Fibroblast of the aortic adventitia (primary cell): ENCODE data around the gene VPS54. TPM values are rescaled to one million over a fixed set of nuclear protein-coding genes. Genes with fewer than 3 reads are reported as not detected.

Source experiments
- DNase-seq: peaks from one replicate; pipeline ENCODE4 v3.0.0-alpha.2; 2010; ENCODE audit warnings: low read depth
- H3K4me3 ChIP-seq: 2 replicates; pipeline ENCODE4 v1.5.1; 2011; ENCODE audit warnings: low read depth, mild to moderate bottlenecking, control low read depth, low read length, moderate library complexity
- total RNA-seq: library from RNA; depleted of rRNA; stranded (reverse); fragments of >200 nt; gene quantifications from 2 replicates; pipeline ENCODE4 v1.2.3, GENCODE V29; 2012; ENCODE audit warnings: low replicate concordance
- TF ChIP-seq, protein P1 (sequence below): IDR thresholded peaks from 2 replicates; pipeline ENCODE4 v1.5.1; 2011; ENCODE audit warnings: mild to moderate bottlenecking, low read length, control low read depth, inconsistent platforms; ENCODE audit not compliant: insufficient read depth

VPS54 gene
- total RNA-seq, 1 donor, result 18.1 TPM

GRCh38 chr2:63899639-63900038 is 119.6 kb downstream of the VPS54 start:
- TF ChIP-seq, protein P1, sequence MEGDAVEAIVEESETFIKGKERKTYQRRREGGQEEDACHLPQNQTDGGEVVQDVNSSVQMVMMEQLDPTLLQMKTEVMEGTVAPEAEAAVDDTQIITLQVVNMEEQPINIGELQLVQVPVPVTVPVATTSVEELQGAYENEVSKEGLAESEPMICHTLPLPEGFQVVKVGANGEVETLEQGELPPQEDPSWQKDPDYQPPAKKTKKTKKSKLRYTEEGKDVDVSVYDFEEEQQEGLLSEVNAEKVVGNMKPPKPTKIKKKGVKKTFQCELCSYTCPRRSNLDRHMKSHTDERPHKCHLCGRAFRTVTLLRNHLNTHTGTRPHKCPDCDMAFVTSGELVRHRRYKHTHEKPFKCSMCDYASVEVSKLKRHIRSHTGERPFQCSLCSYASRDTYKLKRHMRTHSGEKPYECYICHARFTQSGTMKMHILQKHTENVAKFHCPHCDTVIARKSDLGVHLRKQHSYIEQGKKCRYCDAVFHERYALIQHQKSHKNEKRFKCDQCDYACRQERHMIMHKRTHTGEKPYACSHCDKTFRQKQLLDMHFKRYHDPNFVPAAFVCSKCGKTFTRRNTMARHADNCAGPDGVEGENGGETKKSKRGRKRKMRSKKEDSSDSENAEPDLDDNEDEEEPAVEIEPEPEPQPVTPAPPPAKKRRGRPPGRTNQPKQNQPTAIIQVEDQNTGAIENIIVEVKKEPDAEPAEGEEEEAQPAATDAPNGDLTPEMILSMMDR, result no peak
- no peak for DNase-seq
- no peak overlapping the region for H3K4me3 ChIP-seq

GRCh38 chr2:63898839-63899238 is 120.4 kb downstream of the VPS54 start:
- no peak overlapping the region for H3K4me3 ChIP-seq
- DNase-seq, result no peak
- TF ChIP-seq, protein P1, result no peak

DNA sequence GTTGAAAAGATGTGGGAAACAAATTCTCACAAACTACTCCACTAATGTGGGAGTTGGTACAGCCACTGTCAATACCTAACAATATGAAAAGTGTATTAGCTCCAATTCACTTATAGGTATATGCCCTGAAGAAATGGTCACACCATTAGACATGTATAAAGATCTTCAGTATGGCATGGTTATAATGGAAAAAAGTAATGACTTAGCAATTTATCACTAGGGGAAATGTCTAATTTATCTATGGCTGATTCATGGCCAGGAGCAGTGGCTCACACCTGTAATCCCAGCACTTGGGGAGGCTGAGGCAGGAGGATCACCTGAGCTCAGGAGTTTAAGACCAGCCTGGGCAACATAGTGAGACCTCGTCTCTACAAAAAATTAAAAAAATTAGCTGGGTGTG is 125.1 kb downstream of the VPS54 start:
- no peak overlapping the region for H3K4me3 ChIP-seq
- TF ChIP-seq, protein P1, result no peak
- DNase-seq, result no peak

DNA sequence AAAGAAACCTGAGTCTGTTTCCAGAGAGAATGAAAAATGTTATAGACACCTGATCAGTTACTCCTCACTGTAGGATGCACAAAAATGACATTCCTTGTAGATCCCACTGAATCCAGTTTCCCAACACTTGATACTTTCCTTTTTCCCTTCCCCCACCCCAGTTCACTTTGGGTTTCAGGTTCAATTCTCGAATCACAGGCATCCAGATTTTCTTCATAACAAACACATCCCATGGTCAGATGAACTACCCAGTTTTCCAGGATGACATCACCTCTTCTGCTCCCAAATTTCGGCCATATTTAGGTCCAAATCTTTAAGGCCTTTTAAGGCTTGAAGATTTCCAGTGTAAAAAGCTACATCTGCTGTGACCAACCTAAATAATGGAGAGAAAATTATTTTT is 126.1 kb downstream of the VPS54 start:
- H3K4me3 ChIP-seq, result no peak overlapping the region
- TF ChIP-seq, protein P1, result no peak

DNA sequence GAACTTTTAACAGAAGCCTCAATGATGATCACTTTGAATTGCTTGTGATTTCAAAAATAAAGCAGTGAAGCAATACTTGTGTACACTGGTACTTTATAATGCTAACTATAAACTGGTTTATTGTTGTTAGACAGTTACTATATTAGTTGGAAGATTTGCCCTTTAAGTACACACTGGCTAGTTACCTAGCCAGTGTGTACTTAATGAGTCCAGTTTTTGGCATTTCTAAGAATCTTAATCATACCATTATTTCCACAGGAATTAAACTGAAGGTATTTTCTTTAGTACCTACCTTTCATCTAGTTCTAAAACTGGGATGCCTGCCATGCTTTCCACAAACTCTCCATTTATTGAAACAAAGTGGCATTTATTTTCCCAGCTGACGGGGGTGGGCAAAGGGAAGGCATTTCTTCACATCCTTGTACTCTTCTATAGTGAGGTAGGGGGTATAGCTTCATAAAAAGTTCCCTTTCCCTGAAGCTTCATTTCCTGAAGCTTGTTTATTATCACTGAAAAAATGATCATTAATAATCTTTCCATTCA is 127.7 kb downstream of the VPS54 start:
- TF ChIP-seq, protein P1, result no peak
- DNase-seq, result no peak
- no peak overlapping the region for H3K4me3 ChIP-seq

More for the DNA sequence above, 126.1 kb downstream of the VPS54 start:
- DNase-seq, result no peak

DNA sequence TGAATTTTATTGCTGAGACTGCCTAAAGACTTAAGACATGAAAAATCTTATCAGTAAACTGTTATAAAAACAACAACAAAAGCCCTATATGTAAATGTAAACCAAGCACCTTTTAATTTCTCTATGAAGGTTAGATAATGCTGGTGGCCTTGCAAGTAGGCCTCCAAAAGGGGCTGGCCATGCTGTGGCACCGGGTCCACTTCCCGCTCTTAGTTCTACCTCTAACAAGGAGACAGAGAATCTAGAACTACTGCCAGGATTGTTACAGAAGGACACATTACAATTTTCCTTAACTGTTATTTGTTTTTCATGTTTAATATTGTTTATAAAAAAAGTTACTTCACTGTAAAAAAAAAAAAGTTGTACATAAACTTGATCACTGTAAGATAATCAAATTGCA is 128.6 kb downstream of the VPS54 start:
- DNase-seq, result no peak
- TF ChIP-seq, protein P1, result no peak
- H3K4me3 ChIP-seq, result no peak overlapping the region
